Neural progenitor cell (in vitro differentiated cells): ENCODE measurements around the gene TMEM123. TPM values are rescaled to one million over a fixed set of nuclear protein-coding genes. Genes with fewer than 3 reads are reported as not detected.

Experiments used
- DNase-seq: peaks from one replicate; pipeline ENCODE4 v3.0.0-alpha.2; 2016; ENCODE audit warnings: low spot score
- H2AFZ ChIP-seq: fragments of 200-600 bp; sonication (generic); replicated peaks from 2 replicates; pipeline ENCODE4 v1.6.1; 2016; ENCODE audit warnings: antibody characterized with exemption
- H3F3A ChIP-seq: fragments of 200-600 bp; sonication (generic); 2 replicates; pipeline ENCODE4 v1.6.1; 2016; ENCODE audit warnings: antibody characterized with exemption, low read depth
- H3K27ac ChIP-seq: fragments of 200-600 bp; sonication (generic); 2 replicates; pipeline ENCODE4 v1.5.1; 2016; ENCODE audit warnings: mild to moderate bottlenecking
- H3K27me3 ChIP-seq: fragments of 200-600 bp; sonication (generic); 2 replicates; pipeline ENCODE4 v1.6.1; 2016; ENCODE audit warnings: mild to moderate bottlenecking, moderate library complexity
- H3K36me3 ChIP-seq: fragments of 200-600 bp; sonication (generic); 2 replicates; pipeline ENCODE4 v1.5.1; 2016
- H3K4me1 ChIP-seq: fragments of 200-600 bp; sonication (generic); 2 replicates; pipeline ENCODE4 v1.6.1; 2016; ENCODE audit warnings: mixed run types
- H3K4me2 ChIP-seq: fragments of 200-600 bp; sonication (generic); 2 replicates; pipeline ENCODE4 v1.6.1; 2016
- H3K4me3 ChIP-seq: fragments of 200-600 bp; sonication (generic); 2 replicates; pipeline ENCODE4 v1.5.1; 2016
- H3K79me2 ChIP-seq: fragments of 200-600 bp; sonication (generic); 2 replicates; pipeline ENCODE4 v1.6.1; 2016; ENCODE audit warnings: low read depth
- H3K9ac ChIP-seq: fragments of 200-600 bp; sonication (generic); 2 replicates; pipeline ENCODE4 v1.6.1; 2016
- H3K9me3 ChIP-seq: fragments of 200-600 bp; sonication (generic); 2 replicates; pipeline ENCODE4 v1.5.1; 2016; ENCODE audit warnings: low read depth
- H4K20me1 ChIP-seq: fragments of 200-600 bp; sonication (generic); 2 replicates; pipeline ENCODE4 v1.6.1; 2016; ENCODE audit warnings: low read depth
- H3K27ac Mint-ChIP-seq: 3 replicates; pipeline ENCODE4 v1.8.0; 2021; ENCODE audit warnings: mixed read lengths
- H3K27me3 Mint-ChIP-seq: 2 replicates; pipeline ENCODE4 v1.8.0; 2022; ENCODE audit warnings: low read depth, mild to moderate bottlenecking, inconsistent platforms, moderate library complexity, mixed read lengths; ENCODE audit not compliant: insufficient read depth
- H3K36me3 Mint-ChIP-seq: 3 replicates; pipeline ENCODE4 v1.8.0; 2021; ENCODE audit warnings: mixed read lengths
- H3K4me1 Mint-ChIP-seq: 3 replicates; pipeline ENCODE4 v1.8.0; 2021; ENCODE audit warnings: mixed read lengths
- H3K4me3 Mint-ChIP-seq: 3 replicates; pipeline ENCODE4 v1.8.0; 2021; ENCODE audit warnings: mild to moderate bottlenecking, moderate library complexity, mixed read lengths
- H3K9me3 Mint-ChIP-seq: 3 replicates; pipeline ENCODE4 v1.8.0; 2020; ENCODE audit warnings: mixed read lengths
- EZH2 ChIP-seq: fragments of 200-600 bp; sonication (generic); IDR thresholded peaks from 2 replicates; pipeline ENCODE4 v1.6.1; 2017; ENCODE audit warnings: antibody characterized with exemption, mild to moderate bottlenecking, moderate library complexity
- EZH2phosphoT487 ChIP-seq: fragments of 200-600 bp; sonication (generic); IDR thresholded peaks from 2 replicates; pipeline ENCODE4 v1.6.1; 2017; ENCODE audit warnings: antibody characterized with exemption
- total RNA-seq: library from RNA; depleted of rRNA; stranded (reverse); fragments of >200 nt; gene quantifications from 2 replicates; pipeline ENCODE4 v1.2.3, GENCODE V29; 2015; ENCODE audit warnings: low replicate concordance
- TF ChIP-seq, protein P1 (sequence below): fragments of 200-600 bp; sonication (generic); IDR thresholded peaks from 2 replicates; pipeline ENCODE4 v1.5.1; 2017; ENCODE audit warnings: antibody characterized with exemption, mild to moderate bottlenecking

Gene TMEM123
- total RNA-seq, 1 donor from 2014 or later, result 230 TPM

DNA sequence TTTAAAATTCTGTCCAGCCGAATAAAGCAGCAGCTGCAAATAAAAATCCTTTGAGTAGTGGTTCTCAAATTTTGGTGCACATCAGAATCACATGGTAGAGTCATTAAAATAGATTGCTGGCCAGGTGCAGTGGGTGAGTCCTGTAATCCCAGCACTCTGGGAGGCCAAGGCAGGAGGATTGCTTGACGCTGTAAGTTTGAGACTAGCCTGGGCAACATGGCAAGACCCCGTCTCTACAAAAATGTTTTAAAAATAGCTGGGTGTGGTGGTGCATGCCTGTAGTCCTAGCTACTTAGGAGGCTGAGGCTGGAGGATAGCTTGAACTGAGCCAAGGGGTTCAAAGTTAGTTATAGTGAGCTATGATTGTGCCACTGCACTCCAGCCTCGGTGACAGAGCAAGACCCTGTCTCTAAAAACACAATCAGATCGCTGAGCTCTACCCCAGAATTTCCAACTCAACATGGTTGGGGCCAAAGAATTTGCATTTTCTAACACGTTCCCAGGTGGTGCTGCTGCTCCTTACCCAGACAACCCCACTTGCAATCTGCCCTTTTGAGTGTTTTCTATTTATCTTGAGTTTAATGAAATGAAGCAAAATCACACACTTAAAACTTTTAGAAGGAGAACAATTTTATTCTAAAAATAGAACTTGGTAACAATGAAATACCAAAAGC is 56.7 kb downstream of the TMEM123 start:
- Histone ChIP-seq H3K27ac (no peak overlapping the region), H3F3A (peaks cover 3% of the 10 kb centered on the region), H3K9me3 (no peaks in the 10 kb centered on the region), H3K4me3 (no peak overlapping the region), H3K9ac (no peak overlapping the region), H4K20me1 (no peaks in the 10 kb centered on the region), H2AFZ (no peak overlapping the region), H3K4me2 (no peak overlapping the region), H3K79me2 (no peaks in the 10 kb centered on the region), H3K4me1 (no peaks in the 10 kb centered on the region), H3K36me3 (peaks cover 16% of the 10 kb centered on the region), H3K27me3 (no peaks in the 10 kb centered on the region)
- no peaks in the 10 kb centered on the region for H3K27me3 Mint-ChIP-seq
- H3K4me1 Mint-ChIP-seq, result peaks cover 3% of the 10 kb centered on the region
- TF ChIP-seq EZH2 (no peak), EZH2phosphoT487 (no peak)
- TF ChIP-seq, protein P1, sequence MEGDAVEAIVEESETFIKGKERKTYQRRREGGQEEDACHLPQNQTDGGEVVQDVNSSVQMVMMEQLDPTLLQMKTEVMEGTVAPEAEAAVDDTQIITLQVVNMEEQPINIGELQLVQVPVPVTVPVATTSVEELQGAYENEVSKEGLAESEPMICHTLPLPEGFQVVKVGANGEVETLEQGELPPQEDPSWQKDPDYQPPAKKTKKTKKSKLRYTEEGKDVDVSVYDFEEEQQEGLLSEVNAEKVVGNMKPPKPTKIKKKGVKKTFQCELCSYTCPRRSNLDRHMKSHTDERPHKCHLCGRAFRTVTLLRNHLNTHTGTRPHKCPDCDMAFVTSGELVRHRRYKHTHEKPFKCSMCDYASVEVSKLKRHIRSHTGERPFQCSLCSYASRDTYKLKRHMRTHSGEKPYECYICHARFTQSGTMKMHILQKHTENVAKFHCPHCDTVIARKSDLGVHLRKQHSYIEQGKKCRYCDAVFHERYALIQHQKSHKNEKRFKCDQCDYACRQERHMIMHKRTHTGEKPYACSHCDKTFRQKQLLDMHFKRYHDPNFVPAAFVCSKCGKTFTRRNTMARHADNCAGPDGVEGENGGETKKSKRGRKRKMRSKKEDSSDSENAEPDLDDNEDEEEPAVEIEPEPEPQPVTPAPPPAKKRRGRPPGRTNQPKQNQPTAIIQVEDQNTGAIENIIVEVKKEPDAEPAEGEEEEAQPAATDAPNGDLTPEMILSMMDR, result no peak
- H3K9me3 Mint-ChIP-seq, result no peaks in the 10 kb centered on the region
- no peak overlapping the region for H3K4me3 Mint-ChIP-seq
- peaks cover 17% of the 10 kb centered on the region for H3K36me3 Mint-ChIP-seq
- no peak for DNase-seq
- no peak overlapping the region for H3K27ac Mint-ChIP-seq

DNA sequence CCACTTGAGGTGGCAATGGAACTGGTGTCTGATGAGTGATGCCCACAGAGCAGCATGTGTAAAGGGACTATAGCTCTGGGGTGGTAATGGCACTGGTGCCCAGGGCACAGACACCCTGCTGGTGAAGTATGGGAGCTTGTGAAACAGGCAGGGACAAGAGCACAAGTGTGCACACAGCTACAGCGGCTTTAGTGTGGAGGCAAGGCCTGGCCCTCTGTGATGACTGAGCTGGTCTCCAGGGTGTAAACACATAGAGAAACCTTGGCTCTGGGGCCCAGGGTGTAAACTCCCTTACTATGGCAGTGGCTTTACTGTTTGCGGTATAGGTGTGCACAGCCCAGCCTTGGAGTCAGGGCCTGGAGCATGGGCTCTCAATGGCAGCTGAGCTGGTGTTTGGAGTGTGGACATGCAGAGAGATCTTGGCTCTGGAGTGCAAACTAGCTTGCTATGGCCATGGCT is 59.3 kb downstream of the TMEM123 start:
- peak overlapping the region; percentile 52 for H3K27ac Mint-ChIP-seq
- Histone ChIP-seq H3K9ac (no peak overlapping the region), H3K36me3 (peaks cover 6% of the 10 kb centered on the region), H2AFZ (no peak overlapping the region), H3K4me3 (no peak overlapping the region), H3K9me3 (no peaks in the 10 kb centered on the region), H3K27me3 (no peaks in the 10 kb centered on the region), H3K27ac (no peak overlapping the region), H3F3A (peaks cover 8% of the 10 kb centered on the region), H3K79me2 (no peaks in the 10 kb centered on the region), H3K4me1 (no peaks in the 10 kb centered on the region), H3K4me2 (no peak overlapping the region), H4K20me1 (no peaks in the 10 kb centered on the region)
- H3K9me3 Mint-ChIP-seq, result no peaks in the 10 kb centered on the region
- TF ChIP-seq EZH2 (no peak), EZH2phosphoT487 (no peak)
- TF ChIP-seq, protein P1, result no peak
- peaks cover 19% of the 10 kb centered on the region for H3K36me3 Mint-ChIP-seq
- no peak overlapping the region for H3K4me3 Mint-ChIP-seq
- no peaks in the 10 kb centered on the region for H3K4me1 Mint-ChIP-seq
- H3K27me3 Mint-ChIP-seq, result no peaks in the 10 kb centered on the region
- DNase-seq, result no peak

- H3K9me3 ChIP-seq, result no peaks in the 10 kb centered on the region
- H3K27ac Mint-ChIP-seq, result no peak overlapping the region
- no peak for DNase-seq
Observed at GRCh38 chr11:102391549-102392237, 60.9 kb downstream of the TMEM123 start.

More at GRCh38 chr11:102391549-102392237, 60.9 kb downstream of the TMEM123 start:
- H3K36me3 ChIP-seq, result peaks cover under 1% of the 10 kb centered on the region
- no peak overlapping the region for H3K9ac ChIP-seq
- no peak overlapping the region for H3K27ac ChIP-seq
- no peaks in the 10 kb centered on the region for H3K79me2 ChIP-seq
- H2AFZ ChIP-seq, result no peak overlapping the region
- no peaks in the 10 kb centered on the region for H3K27me3 ChIP-seq
- TF ChIP-seq EZH2 (no peak), EZH2phosphoT487 (no peak)
- TF ChIP-seq, protein P1, result no peak
- H3K27me3 Mint-ChIP-seq, result no peaks in the 10 kb centered on the region
- H3K4me1 ChIP-seq, result no peaks in the 10 kb centered on the region
- peaks cover 8% of the 10 kb centered on the region for H3F3A ChIP-seq
- no peaks in the 10 kb centered on the region for H4K20me1 ChIP-seq
- no peak overlapping the region for H3K4me3 ChIP-seq
- H3K9me3 Mint-ChIP-seq, result no peaks in the 10 kb centered on the region
- H3K4me2 ChIP-seq, result no peak overlapping the region
- H3K36me3 Mint-ChIP-seq, result peaks cover 25% of the 10 kb centered on the region
- H3K4me1 Mint-ChIP-seq, result no peaks in the 10 kb centered on the region
- no peak overlapping the region for H3K4me3 Mint-ChIP-seq
